Natural killer cell treated with Interleukin-12 subunit alpha and Interleukin-12 subunit beta and Interleukin-15 and Interleukin-18, amount 100 ng/mL, for 72 hours (primary cell): ENCODE results near the gene PRKN. TPM values are rescaled to one million over a fixed set of nuclear protein-coding genes. Genes with fewer than 3 reads are reported as not detected.
A peak's percentile ranks its signal among the peaks of the same experiment; 100 is the strongest.
"Not testable (repeated sequence)": the region's sequence is repeated elsewhere in the genome, so short reads cannot be mapped to it uniquely, and the experiment has no call there.

Source experiments
- ATAC-seq, 2 donors: fragments of 150-1000 bp; cut with Tn5 transposase in 1 of 2; sonication (Bioruptor Pico), chemical (Tn5 transposase) in 1 of 2; 2 replicates each; pipeline ENCODE4 v1.10.0; 2021
- DNase-seq: peaks from one replicate; pipeline ENCODE4 v3.0.0; 2022; ENCODE audit warnings: low spot score
- H3K27ac Mint-ChIP-seq, 2 donors: 1 replicate in 1 of 2; 2 replicates in 1 of 2; pipeline ENCODE4 v1.8.0; 2022; ENCODE audit warnings: mixed read lengths in 2 of 2, mild to moderate bottlenecking in 1 of 2, moderate library complexity in 1 of 2
- H3K27me3 Mint-ChIP-seq, 2 donors: 1 replicate in 1 of 2; 2 replicates in 1 of 2; pipeline ENCODE4 v1.8.0; 2022; ENCODE audit warnings: mixed read lengths in 2 of 2
- H3K36me3 Mint-ChIP-seq: one replicate; pipeline ENCODE4 v1.8.0; 2022; ENCODE audit warnings: mixed read lengths
- H3K4me1 Mint-ChIP-seq, 2 donors: 1 replicate in 1 of 2; 2 replicates in 1 of 2; pipeline ENCODE4 v1.8.0; 2022; ENCODE audit warnings: low read depth in 2 of 2, mixed read lengths in 2 of 2, mild to moderate bottlenecking in 1 of 2
- H3K4me3 Mint-ChIP-seq: one replicate; pipeline ENCODE4 v1.8.0; 2022; ENCODE audit warnings: mixed read lengths
- H3K9me3 Mint-ChIP-seq: 2 replicates; pipeline ENCODE4 v1.8.0; 2022; ENCODE audit warnings: mixed read lengths
- total RNA-seq, 2 donors: library from RNA; stranded (reverse); gene quantifications; one replicate each; pipeline ENCODE4 v1.2.3, GENCODE V29; 2022

The PRKN gene
- total RNA-seq, 2 donors from 2014 or later = not detected

DNA sequence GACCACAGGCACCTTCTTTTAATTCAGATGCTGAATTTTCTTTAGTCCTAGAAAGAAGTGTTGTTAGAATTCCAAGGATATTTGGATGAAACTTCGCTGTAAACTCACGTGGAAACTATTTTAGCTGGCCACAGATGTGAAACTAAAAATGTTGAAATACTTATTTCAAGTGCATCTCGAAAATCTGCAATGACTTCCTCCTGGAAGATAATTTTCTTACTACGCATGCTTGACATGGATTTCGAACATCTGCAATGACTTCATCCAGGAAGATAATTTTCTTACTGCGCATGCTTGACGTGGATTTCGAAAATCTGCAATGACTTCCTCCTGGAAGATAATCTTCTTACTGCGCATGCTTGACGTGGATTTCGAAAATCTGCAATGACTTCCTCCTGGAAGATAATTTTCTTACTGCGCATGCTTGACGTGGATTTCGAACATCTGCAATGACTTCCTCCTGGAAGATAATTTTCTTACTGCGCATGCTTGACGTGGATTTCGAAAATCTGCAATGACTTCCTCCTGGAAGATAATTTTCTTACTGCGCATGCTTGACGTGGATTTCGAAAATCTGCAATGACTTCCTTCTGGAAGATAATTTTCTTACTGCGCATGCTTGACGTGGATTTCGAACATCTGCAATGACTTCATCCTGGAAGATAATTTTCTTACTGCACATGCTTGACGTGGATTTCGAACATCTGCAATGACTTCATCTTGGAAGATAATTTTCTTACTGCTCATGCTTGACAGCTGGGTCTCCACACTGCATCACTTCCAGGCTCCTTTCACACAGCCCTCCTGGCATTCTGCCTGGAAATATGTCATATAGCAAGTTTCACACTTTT, 336.4 kb downstream of the PRKN start:
- H3K4me1 Mint-ChIP-seq, H3K9me3 Mint-ChIP-seq, ATAC-seq, H3K36me3 Mint-ChIP-seq, DNase-seq, H3K4me3 Mint-ChIP-seq, H3K27ac Mint-ChIP-seq, H3K27me3 Mint-ChIP-seq: not testable (repeated sequence)

DNA sequence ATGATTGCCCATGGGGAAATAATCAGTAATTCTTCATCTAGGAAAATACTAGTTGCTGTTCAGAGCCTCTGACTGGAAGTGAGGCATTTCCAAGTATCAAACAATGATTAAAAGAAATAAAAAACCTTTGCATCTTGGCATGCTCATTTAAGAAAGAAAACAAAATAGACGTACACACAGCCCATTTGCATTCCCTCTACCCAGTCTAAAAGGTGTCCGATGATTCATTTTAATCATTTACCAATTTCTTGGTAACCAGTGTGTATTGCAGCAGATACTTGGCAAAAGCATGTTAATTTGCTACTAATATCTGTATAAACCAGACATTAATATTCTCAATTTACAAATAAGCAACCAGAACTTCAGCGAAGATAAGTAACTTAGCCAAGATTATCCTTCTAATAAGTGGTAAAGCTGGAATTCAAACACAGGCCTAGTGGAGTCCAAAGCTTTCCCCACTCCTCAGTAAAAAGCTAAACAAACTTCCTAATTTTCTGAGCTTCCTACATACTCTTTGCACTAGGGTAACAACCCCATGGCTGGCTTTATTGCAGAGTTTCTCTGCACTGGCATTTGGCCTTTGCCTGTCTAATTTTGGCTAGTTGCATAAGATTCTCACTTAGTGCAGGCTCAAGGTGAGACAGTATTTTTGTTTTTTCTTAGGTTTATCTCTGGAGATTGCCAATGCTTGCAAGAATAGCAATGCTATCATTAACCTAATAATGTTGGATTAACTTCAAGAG, 338.1 kb downstream of the PRKN start:
- ATAC-seq = no peak

DNA sequence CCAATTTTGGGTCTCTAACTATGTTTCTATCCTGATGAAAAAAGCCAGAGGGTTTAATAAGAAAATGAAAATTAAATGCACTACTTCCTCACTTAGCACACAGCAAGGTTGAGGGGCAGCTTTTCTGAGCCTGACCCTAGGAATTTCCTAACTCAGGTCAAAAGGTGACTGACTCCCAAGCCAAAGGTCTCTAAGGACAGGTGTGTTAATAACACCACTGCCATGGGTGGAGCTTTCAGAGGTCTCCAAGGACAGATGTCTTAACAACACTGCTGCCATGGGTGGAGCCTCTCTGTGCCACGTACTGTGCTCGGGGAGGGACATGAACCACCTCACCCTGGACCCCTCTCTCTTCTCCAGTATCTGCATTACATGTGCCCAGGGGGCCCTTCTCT, 339.2 kb downstream of the PRKN start:
- no peaks in the 10 kb centered on the region for H3K27me3 Mint-ChIP-seq

More for the DNA sequence above, 338.1 kb downstream of the PRKN start:
- Mint-ChIP-seq H3K4me3 (no peak overlapping the region), H3K36me3 (no peaks in the 10 kb centered on the region), H3K9me3 (peaks cover 5% of the 10 kb centered on the region), H3K4me1 (no peaks in the 10 kb centered on the region), H3K27ac (no peak overlapping the region), H3K27me3 (no peaks in the 10 kb centered on the region)
- DNase-seq = no peak

DNA sequence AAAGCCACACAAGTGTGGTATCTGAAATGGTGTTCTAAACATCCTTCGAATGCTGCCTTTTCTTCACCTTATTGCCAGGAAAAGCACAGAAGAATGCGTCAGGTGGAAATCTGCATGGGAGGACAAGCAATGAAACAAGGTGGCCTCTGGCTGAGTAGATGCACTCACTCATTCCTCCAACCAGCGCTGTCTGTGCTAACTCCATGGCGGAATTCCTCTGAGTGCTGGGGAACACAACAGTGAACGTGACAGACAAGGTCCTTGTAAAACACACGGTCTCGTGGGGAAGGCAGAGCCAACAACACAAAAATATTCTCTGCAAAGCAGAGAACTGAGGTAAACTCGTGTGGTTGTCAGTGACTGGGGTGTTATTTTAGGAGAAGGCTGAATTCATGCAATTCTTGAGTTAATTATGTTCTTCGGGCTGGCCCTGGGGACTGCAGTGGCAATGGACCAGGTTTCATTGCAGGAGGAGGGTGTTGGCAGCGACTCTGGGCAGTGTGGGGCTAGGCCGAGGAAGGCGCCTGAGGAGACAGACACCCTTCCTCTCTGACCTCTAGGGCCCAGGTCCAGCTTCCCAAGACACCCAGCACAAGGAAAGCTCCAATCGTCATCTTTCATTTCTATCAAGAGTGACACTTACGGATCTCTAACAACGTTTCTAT, 339.7 kb downstream of the PRKN start:
- no peak overlapping the region for H3K4me3 Mint-ChIP-seq
- H3K4me1 Mint-ChIP-seq = no peaks in the 10 kb centered on the region
- peaks cover 9% of the 10 kb centered on the region for H3K9me3 Mint-ChIP-seq
- ATAC-seq (no peak), DNase-seq (no peak)
- no peaks in the 10 kb centered on the region for H3K27me3 Mint-ChIP-seq
- H3K27ac Mint-ChIP-seq = no peak overlapping the region
- peaks cover 6% of the 10 kb centered on the region for H3K36me3 Mint-ChIP-seq

More for the DNA sequence above, 339.2 kb downstream of the PRKN start:
- no peak for DNase-seq
- Mint-ChIP-seq H3K27ac (no peak overlapping the region), H3K36me3 (peaks cover 6% of the 10 kb centered on the region), H3K4me1 (no peaks in the 10 kb centered on the region), H3K9me3 (peaks cover 9% of the 10 kb centered on the region), H3K4me3 (no peak overlapping the region)
- peak in 1 of 2 donors; percentile 24 for ATAC-seq

DNA sequence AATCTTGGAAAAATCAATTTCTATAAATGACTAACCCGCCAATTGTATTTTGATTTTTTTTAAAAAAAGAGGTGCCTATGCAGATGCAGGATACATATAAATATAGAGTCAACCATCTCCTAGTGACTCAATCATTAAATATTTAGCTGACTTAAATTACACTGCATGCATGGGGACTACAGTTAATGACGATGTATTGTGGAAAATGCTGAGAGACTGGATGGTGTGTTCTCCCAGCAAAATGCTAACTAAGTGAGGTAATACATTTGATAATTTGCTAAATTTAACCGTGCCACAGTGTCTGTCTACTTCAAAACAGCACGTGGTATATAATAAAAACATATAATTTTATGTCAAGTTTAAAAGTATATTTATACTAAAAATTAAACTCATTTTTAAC, 341.6 kb downstream of the PRKN start:
- H3K27ac Mint-ChIP-seq = no peak overlapping the region
- H3K9me3 Mint-ChIP-seq = peaks cover 7% of the 10 kb centered on the region
- no peak for DNase-seq
- H3K4me3 Mint-ChIP-seq = no peak overlapping the region
- H3K36me3 Mint-ChIP-seq = peaks cover 6% of the 10 kb centered on the region
- ATAC-seq = no peak
- no peaks in the 10 kb centered on the region for H3K27me3 Mint-ChIP-seq
- H3K4me1 Mint-ChIP-seq = no peaks in the 10 kb centered on the region

DNA sequence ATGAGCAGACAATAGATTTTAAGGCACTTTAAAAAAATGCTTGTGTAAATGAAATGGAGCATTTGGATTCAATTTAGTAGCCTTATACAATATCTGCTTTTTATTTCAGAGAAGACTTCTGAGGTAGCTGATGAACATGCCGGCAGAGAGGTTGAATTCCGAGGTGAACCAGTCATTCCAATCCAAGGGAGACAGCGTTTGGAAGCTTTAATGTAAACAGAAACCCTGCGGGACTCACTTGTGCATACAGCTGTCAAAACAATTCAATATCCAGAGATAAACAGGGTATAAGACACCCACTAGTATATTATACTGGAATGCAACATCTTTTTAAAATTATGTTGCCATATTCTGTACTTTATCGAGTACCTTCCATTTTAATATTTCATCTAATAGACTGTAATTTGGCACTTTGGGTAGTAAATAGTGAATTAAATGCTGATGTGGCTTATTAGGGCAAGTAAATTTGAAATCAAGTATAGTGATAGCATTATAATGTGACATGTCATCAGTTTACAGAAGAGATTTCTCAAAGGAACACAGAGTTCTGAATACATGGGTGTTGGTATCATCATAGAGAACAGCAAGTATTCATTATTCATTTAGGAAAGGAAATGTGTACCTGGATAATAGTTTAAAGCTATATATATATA, 347.7 kb downstream of the PRKN start:
- DNase-seq (no peak), ATAC-seq (no peak)
- Mint-ChIP-seq H3K9me3 (peaks cover 12% of the 10 kb centered on the region), H3K36me3 (peaks cover 6% of the 10 kb centered on the region), H3K27me3 (no peaks in the 10 kb centered on the region), H3K4me1 (no peaks in the 10 kb centered on the region), H3K4me3 (no peak overlapping the region), H3K27ac (no peak overlapping the region)

DNA sequence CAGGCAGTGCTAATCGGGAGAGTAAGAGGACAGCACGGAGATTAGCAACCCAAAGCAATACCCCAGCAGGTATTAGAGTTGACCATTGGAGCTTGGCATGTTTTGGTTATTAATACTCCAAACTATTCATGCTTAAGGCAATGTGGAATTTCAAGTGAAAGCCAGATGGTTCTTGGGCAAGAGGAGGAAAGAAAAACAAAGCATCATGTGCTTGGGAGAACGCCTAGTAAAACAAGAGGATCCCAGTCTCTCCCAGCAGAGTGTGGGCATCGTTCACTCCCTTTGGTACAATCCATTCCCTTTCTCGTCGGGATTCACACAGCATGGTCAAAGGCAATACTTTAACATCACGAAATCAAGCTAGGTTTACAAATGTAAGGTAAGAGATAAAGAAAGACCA, 349.8 kb downstream of the PRKN start:
- no peak overlapping the region for H3K4me3 Mint-ChIP-seq
- no peak overlapping the region for H3K27ac Mint-ChIP-seq
- no peaks in the 10 kb centered on the region for H3K36me3 Mint-ChIP-seq
- no peak for ATAC-seq
- no peaks in the 10 kb centered on the region for H3K4me1 Mint-ChIP-seq
- H3K27me3 Mint-ChIP-seq = no peaks in the 10 kb centered on the region
- peaks cover 8% of the 10 kb centered on the region for H3K9me3 Mint-ChIP-seq
- no peak for DNase-seq

DNA sequence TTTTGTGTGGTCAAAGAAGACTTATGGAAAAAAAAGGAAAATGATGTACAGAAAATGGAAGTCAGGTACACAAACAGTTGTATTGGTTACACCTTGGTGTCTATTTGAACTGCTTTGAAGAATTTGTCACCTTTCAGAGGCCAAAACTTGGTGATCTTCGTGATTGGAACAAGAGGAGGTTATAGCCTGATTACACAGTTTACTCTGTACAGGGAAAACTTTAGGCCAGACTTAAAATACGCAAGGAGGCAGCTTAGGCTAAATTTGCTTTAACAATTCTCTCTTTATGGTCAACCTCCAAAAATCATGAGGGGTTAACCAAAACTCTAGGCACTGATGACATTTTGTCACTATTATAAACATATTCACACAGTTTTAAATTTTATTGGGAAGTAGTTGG, 353.7 kb downstream of the PRKN start:
- no peak overlapping the region for H3K27ac Mint-ChIP-seq
- DNase-seq = no peak
- no peaks in the 10 kb centered on the region for H3K36me3 Mint-ChIP-seq
- no peak for ATAC-seq
- no peaks in the 10 kb centered on the region for H3K27me3 Mint-ChIP-seq
- no peaks in the 10 kb centered on the region for H3K4me1 Mint-ChIP-seq
- no peak overlapping the region for H3K4me3 Mint-ChIP-seq
- H3K9me3 Mint-ChIP-seq = peaks cover 5% of the 10 kb centered on the region

DNA sequence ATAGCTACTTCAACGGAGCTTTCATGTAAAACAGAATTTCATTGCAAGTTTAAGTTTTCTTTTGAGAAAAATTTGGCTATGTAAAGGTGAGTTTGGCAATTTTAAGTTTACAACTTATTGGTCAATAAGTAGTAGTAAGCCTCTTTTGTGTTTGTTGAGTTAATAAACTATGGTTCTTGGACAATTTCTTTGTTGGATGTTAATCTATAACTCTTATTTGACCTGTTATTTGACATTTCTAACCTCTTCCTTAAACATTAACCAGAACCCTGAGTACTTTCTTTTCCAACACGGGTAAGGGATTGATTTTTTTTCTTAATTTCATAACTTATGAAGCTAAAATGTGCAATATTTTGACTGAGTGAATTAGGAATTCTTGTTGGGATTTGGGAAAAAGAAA, 354.4 kb downstream of the PRKN start:
- H3K36me3 Mint-ChIP-seq = no peaks in the 10 kb centered on the region
- no peak for DNase-seq
- ATAC-seq = no peak
- peaks cover 5% of the 10 kb centered on the region for H3K9me3 Mint-ChIP-seq
- H3K27me3 Mint-ChIP-seq = no peaks in the 10 kb centered on the region
- no peaks in the 10 kb centered on the region for H3K4me1 Mint-ChIP-seq
- no peak overlapping the region for H3K27ac Mint-ChIP-seq
- no peak overlapping the region for H3K4me3 Mint-ChIP-seq

DNA sequence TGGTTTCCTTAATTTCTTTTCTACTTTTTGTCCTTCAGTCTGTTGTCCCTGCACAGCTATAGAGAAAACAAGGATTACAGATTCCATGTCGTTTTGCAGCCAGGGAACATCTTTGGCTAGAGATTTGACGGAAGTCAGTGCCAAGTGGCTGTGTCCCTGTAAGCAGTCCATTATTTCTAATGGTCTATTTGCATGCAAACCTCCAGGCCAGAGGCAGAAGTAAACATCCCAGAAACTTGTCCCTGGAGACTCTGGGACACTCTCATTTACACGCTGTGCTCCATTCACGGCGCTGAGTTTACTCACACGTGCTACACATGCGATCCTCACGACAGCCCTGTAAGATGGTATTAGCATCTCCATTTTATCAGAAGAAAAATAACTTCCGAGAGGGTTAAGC, 355.5 kb downstream of the PRKN start:
- no peaks in the 10 kb centered on the region for H3K27me3 Mint-ChIP-seq
- H3K4me1 Mint-ChIP-seq = no peaks in the 10 kb centered on the region
- H3K27ac Mint-ChIP-seq = no peak overlapping the region
- DNase-seq (no peak), ATAC-seq (no peak)
- no peaks in the 10 kb centered on the region for H3K36me3 Mint-ChIP-seq
- peaks cover 6% of the 10 kb centered on the region for H3K9me3 Mint-ChIP-seq
- no peak overlapping the region for H3K4me3 Mint-ChIP-seq

DNA sequence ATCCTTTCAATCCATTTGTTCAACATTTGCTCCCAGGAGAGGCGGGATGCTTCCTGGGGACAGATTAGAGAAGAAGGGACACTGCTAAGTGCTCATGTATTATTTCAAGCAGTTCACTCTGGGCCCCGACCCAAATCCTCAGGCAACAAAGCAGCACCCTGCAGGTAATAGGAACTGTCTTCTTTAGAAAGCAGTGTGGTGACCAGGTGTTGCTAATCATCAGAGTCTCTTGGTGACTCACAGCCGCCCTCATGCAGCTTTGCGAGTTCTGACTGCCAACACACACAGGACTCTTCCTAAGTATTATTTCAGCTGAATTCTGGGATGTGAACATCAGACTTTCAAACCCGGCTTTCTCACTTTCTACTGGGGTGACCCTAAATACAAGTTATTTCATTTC, 356.4 kb downstream of the PRKN start:
- H3K9me3 Mint-ChIP-seq = peaks cover 6% of the 10 kb centered on the region

DNA sequence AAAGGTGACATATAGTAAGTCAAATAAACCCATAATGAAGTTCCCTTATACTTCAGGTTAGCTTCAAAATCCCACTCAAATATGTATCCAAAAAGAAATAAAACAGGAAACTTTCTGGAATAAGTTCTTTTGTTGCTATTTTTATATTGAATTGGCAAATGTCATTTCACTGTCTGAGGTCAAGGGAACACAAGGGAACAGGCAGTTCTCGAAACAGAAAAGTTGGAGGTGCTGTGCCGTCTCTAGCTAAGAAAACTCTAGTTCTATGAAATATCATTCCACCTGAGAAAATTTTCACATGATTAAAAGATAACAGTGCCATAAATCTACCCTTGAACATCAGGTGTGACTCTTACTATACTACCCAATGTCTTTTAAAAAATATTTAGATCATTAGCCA, 358.5 kb downstream of the PRKN start:
- Mint-ChIP-seq H3K4me3 (no peak overlapping the region), H3K4me1 (no peaks in the 10 kb centered on the region), H3K9me3 (peaks cover 3% of the 10 kb centered on the region), H3K36me3 (no peaks in the 10 kb centered on the region), H3K27me3 (no peaks in the 10 kb centered on the region), H3K27ac (no peak overlapping the region)
- ATAC-seq (no peak), DNase-seq (no peak)

More for the DNA sequence above, 356.4 kb downstream of the PRKN start:
- H3K4me3 Mint-ChIP-seq = no peak overlapping the region
- ATAC-seq = no peak
- no peak for DNase-seq
- no peaks in the 10 kb centered on the region for H3K36me3 Mint-ChIP-seq
- H3K27me3 Mint-ChIP-seq = no peaks in the 10 kb centered on the region
- H3K27ac Mint-ChIP-seq = no peak overlapping the region
- H3K4me1 Mint-ChIP-seq = no peaks in the 10 kb centered on the region

DNA sequence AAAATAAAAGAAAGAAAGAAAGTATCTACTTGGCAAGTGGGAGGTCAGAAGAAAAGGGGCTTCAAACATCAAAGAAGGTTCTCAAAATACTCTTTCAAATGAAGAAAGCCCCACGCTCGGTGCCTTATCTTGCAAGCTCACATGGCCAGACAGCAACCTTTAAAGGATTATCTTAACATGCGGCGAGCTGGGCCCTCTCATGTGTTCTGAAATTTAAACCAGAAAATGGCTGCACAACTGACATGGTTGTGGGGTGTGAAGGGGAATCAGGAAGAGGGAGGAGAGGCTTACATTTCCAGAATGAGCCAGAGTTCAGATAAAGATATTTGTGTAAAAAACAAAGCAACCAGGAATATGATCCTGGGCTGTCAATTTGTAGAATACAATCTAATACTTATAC, 363.1 kb downstream of the PRKN start:
- ATAC-seq (no peak), DNase-seq (no peak)
- no peaks in the 10 kb centered on the region for H3K27me3 Mint-ChIP-seq
- no peak overlapping the region for H3K4me3 Mint-ChIP-seq
- no peaks in the 10 kb centered on the region for H3K36me3 Mint-ChIP-seq
- H3K27ac Mint-ChIP-seq = no peak overlapping the region
- no peaks in the 10 kb centered on the region for H3K4me1 Mint-ChIP-seq
- H3K9me3 Mint-ChIP-seq = peaks cover 9% of the 10 kb centered on the region
